Loucy (cell line): ENCODE data around the gene UBAC2.
"Not testable (repeated sequence)": the region's sequence is repeated elsewhere in the genome, so short reads cannot be mapped to it uniquely, and the experiment has no call there.

Experiments
- H2AFZ ChIP-seq: fragments of 200-600 bp; sonication (generic); 2 replicates; pipeline ENCODE4 v1.6.0; 2016; ENCODE audit warnings: antibody characterized with exemption, mild to moderate bottlenecking, low read length, moderate library complexity
- H3F3A ChIP-seq: fragments of 200-600 bp; 2 replicates; pipeline ENCODE4 v1.6.0; 2016; ENCODE audit warnings: antibody characterized with exemption, low read depth, mild to moderate bottlenecking
- H3K27me3 ChIP-seq: fragments of 200-600 bp; sonication (generic); 2 replicates; pipeline ENCODE4 v1.6.1; 2014; ENCODE audit warnings: low read length, mild to moderate bottlenecking; ENCODE audit not compliant: insufficient read depth, poor library complexity, severe bottlenecking
- H3K36me3 ChIP-seq: fragments of 200-600 bp; sonication (generic); 2 replicates; pipeline ENCODE4 v1.6.1; 2016; ENCODE audit warnings: low read length; ENCODE audit not compliant: insufficient read depth
- H3K4me1 ChIP-seq: fragments of 200-600 bp; sonication (generic); 2 replicates; pipeline ENCODE4 v1.5.1; 2014; ENCODE audit warnings: low read length, mild to moderate bottlenecking; ENCODE audit not compliant: insufficient read depth, poor library complexity, severe bottlenecking
- H3K4me2 ChIP-seq: fragments of 200-600 bp; sonication (generic); 2 replicates; pipeline ENCODE4 v1.6.0; 2014; ENCODE audit warnings: antibody characterized with exemption, low read length, low read depth, mild to moderate bottlenecking; ENCODE audit not compliant: poor library complexity, severe bottlenecking
- H3K4me3 ChIP-seq: fragments of 200-600 bp; sonication (generic); 2 replicates; pipeline ENCODE4 v1.5.1; 2014; ENCODE audit warnings: low read length, mild to moderate bottlenecking, mixed read lengths; ENCODE audit not compliant: poor library complexity, severe bottlenecking
- H3K79me2 ChIP-seq: fragments of 200-600 bp; sonication (generic); 2 replicates; pipeline ENCODE4 v1.6.1; 2014; ENCODE audit warnings: low read length; ENCODE audit not compliant: insufficient read depth
- H3K9ac ChIP-seq: fragments of 200-600 bp; sonication (generic); 2 replicates; pipeline ENCODE4 v1.6.0; 2014; ENCODE audit warnings: mild to moderate bottlenecking, low read depth, low read length, moderate library complexity; ENCODE audit not compliant: poor library complexity, severe bottlenecking
- H3K9me2 ChIP-seq: fragments of 200-600 bp; sonication (generic); replicated peaks from 2 replicates; pipeline ENCODE4 v1.6.1; 2016; ENCODE audit warnings: low read depth, low read length, mixed read lengths
- H3K9me3 ChIP-seq: fragments of 200-600 bp; sonication (generic); 2 replicates; pipeline ENCODE4 v1.6.1; 2014; ENCODE audit warnings: mild to moderate bottlenecking, antibody characterized with exemption, low read length, low read depth; ENCODE audit not compliant: insufficient read depth
- H4K20me1 ChIP-seq: fragments of 200-600 bp; sonication (generic); 2 replicates; pipeline ENCODE4 v1.6.0; 2014; ENCODE audit warnings: antibody characterized with exemption, low read length, mild to moderate bottlenecking; ENCODE audit not compliant: insufficient read depth, poor library complexity, severe bottlenecking
- CTCF ChIP-seq: fragments of 200-600 bp; sonication (generic); conservative IDR thresholded peaks from 2 replicates; pipeline ENCODE4 v1.5.1; 2014; ENCODE audit warnings: mild to moderate bottlenecking, antibody characterized with exemption, low read length
- EZH2phosphoT487 ChIP-seq: fragments of 200-600 bp; IDR thresholded peaks from 2 replicates; pipeline ENCODE4 v1.6.1; 2018; ENCODE audit warnings: antibody characterized with exemption, mild to moderate bottlenecking, moderate library complexity, borderline replicate concordance

The UBAC2 gene

GRCh38 chr13:99207511-99207910 lies 6.9 kb downstream of the UBAC2 start:
- Histone ChIP-seq H3F3A (no peaks in the 10 kb centered on the region), H3K9me3 (no peaks in the 10 kb centered on the region), H3K79me2 (peaks cover 99% of the 10 kb centered on the region), H3K4me1 (peaks cover 57% of the 10 kb centered on the region), H3K4me3 (no peak overlapping the region), H3K4me2 (peak overlapping the region; percentile 97), H3K36me3 (peaks cover 7% of the 10 kb centered on the region; the same call in 1 of the 2 replicates), H2AFZ (no peak overlapping the region), H3K9ac (peak overlapping the region; percentile 6), H3K9me2 (no peaks in the 10 kb centered on the region), H4K20me1 (peaks cover 72% of the 10 kb centered on the region), H3K27me3 (no peaks in the 10 kb centered on the region)
- TF ChIP-seq CTCF: no peak
- no peak for TF ChIP-seq EZH2phosphoT487

GRCh38 chr13:99208185-99208584 lies 7.5 kb downstream of the UBAC2 start:
- H3F3A ChIP-seq: no peaks in the 10 kb centered on the region
- TF ChIP-seq CTCF (no peak), EZH2phosphoT487 (no peak)
- no peaks in the 10 kb centered on the region for H3K27me3 ChIP-seq
- no peaks in the 10 kb centered on the region for H3K9me3 ChIP-seq
- H3K79me2 ChIP-seq: peaks cover 99% of the 10 kb centered on the region
- no peak overlapping the region for H2AFZ ChIP-seq
- peaks cover 53% of the 10 kb centered on the region for H3K4me1 ChIP-seq
- H3K4me2 ChIP-seq: peak overlapping the region; percentile 55
- H3K36me3 ChIP-seq: peaks cover 7% of the 10 kb centered on the region; the same call in 1 of the 2 replicates
- no peak overlapping the region for H3K4me3 ChIP-seq
- no peak overlapping the region for H3K9ac ChIP-seq
- no peaks in the 10 kb centered on the region for H3K9me2 ChIP-seq
- H4K20me1 ChIP-seq: peaks cover 69% of the 10 kb centered on the region

- Histone ChIP-seq H3K4me2 (peak overlapping the region; percentile 55), H3K4me1 (peaks cover 45% of the 10 kb centered on the region), H3K9ac (peak overlapping the region; percentile 37), H3K36me3 (peaks cover 7% of the 10 kb centered on the region; the same call in 1 of the 2 replicates), H3K9me2 (no peaks in the 10 kb centered on the region), H3K27me3 (no peaks in the 10 kb centered on the region), H3K4me3 (peak overlapping the region; percentile 13), H2AFZ (no peak overlapping the region), H3K79me2 (peaks cover 99% of the 10 kb centered on the region), H3F3A (no peaks in the 10 kb centered on the region), H4K20me1 (peaks cover 61% of the 10 kb centered on the region), H3K9me3 (no peaks in the 10 kb centered on the region)
- TF ChIP-seq CTCF (no peak), EZH2phosphoT487 (no peak)
Observed at GRCh38 chr13:99208845-99209527, 8.3 kb downstream of the UBAC2 start.

- not testable (repeated sequence) for H3K36me3 ChIP-seq, H3K4me3 ChIP-seq, H3K4me2 ChIP-seq, H3F3A ChIP-seq, H3K9me3 ChIP-seq, H2AFZ ChIP-seq, H3K9me2 ChIP-seq, H3K27me3 ChIP-seq, H3K9ac ChIP-seq
- peaks cover 46% of the 10 kb centered on the region for H3K4me1 ChIP-seq
- H4K20me1 ChIP-seq: peaks cover 47% of the 10 kb centered on the region
- peaks cover 99% of the 10 kb centered on the region for H3K79me2 ChIP-seq
Observed at GRCh38 chr13:99210627-99211026, 10.0 kb downstream of the UBAC2 start.
